ENCODE data around the gene USP44.
"Not testable (repeated sequence)": the region's sequence is repeated elsewhere in the genome, so short reads cannot be mapped to it uniquely, and the experiment has no call there.

The USP44 gene

DNA sequence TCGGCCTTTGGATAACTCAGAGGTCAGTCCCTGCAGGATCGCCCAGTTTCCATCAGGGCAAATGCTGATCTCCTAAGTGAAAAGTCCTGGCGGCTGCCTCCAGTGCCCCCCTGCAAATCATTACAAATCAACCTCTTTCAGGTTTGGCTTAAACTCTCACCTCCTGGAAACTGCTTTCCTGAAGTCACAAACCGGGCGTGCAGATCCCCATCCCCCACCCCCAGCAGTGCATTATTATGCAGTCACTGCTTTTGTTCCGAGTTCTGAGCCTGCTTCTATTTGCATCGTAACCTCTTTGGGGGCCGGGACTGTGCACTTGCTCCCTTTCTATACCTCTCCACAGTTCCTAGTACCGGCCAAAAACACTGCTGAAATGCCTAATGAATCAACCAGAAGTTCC lies at the start of gene USP44:
USP44 (minus strand) TSS at position 172 of the 400 bp plus-strand sequence. CDS start 17,220 bp downstream, outside the sequence.
- peak; percentile 27 for DNase-seq

DNA sequence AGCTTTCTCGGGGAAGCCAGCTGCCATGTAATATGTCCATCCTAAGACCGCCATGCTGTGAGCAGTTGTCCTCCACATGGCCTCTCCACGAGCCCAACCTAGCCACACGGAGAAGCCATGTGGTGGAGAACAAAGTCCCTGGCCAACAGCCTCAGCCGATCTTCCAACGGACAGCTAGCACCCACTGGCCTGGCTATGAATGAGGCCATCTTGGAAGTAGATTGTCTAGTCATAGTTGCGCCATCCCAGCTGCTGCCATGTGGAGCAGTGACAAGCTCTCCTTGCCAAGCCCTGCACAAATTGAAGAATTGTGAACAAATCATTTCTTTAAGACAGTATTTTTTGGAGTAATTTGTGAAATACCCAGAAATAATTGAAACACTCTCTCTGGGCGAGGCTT lies 49.3 kb upstream of the USP44 start:
- DNase-seq: no peak

GRCh38 chr12:95599880-95600279 lies 48.6 kb upstream of the USP44 start:
- DNase-seq: no peak

GRCh38 chr12:95594136-95594535 lies 42.9 kb upstream of the USP44 start:
- no peak for DNase-seq

DNA sequence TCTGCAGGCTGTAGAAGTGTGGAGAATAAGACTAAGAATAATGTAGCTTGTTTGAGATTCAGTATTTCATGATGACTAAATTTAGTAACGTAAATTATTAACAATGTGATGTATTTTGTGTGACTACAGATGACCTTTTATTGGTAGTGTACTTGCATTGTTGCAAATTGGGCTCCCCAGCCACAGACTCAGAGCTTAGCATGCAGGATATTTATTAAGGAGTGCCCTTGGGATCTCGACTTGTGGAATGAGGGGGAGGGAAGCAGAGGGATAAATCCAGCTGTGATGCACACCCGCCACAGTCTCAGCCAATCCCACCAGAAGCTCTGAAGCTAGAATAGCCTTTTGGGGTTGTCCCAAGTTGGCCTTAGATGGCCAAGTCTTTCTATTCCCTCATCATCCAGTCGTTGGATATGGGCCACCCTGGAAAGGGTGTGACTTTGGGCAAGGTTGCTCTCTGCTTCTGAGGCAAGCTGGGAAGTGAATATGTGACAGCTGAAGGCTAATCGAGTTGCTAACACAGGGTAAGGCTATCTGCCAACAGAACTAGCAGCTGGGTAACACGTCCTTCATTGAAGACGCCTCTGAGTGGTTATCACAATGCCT lies 42.1 kb upstream of the USP44 start:
- no peak for DNase-seq

DNA sequence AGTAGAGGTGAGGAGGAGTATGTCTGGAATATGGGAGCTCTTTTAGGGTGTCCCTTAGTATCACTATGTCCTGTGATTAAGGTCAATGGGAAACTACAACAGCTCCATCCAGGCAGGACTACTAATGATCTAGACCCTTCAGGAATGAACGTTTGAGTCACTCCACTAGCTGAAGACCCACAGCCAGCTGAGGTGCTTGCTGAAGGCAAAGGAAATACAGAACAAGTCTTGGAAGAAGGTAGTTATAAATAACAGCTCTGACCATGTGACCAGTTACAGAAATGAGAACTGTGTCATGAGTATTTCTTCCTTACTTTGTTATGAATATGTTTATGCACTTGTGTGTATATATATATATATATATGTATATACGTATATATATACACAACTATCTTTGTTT lies 40.5 kb upstream of the USP44 start:
- DNase-seq: no peak

GRCh38 chr12:95590775-95591174 lies 39.5 kb upstream of the USP44 start:
- no peak for DNase-seq

DNA sequence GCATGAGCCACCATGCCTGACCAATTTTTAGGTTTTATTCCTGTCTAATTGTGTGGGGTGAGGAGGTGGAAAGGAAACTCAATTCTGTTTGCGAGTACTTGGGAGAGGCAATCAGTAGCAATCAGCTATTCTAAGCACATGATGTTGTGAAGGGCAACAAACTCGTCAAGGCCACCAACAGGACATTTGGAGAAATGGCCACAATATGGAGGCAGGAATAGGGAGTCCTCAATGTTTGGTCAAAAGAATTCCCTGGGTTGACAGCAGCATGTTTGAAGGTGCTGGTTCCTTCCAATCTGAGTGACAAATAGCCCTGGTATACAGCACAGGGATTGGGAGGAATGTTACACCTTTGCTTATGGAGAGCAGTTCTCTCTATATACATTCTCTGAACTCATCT lies 32.7 kb upstream of the USP44 start:
- DNase-seq: no peak

DNA sequence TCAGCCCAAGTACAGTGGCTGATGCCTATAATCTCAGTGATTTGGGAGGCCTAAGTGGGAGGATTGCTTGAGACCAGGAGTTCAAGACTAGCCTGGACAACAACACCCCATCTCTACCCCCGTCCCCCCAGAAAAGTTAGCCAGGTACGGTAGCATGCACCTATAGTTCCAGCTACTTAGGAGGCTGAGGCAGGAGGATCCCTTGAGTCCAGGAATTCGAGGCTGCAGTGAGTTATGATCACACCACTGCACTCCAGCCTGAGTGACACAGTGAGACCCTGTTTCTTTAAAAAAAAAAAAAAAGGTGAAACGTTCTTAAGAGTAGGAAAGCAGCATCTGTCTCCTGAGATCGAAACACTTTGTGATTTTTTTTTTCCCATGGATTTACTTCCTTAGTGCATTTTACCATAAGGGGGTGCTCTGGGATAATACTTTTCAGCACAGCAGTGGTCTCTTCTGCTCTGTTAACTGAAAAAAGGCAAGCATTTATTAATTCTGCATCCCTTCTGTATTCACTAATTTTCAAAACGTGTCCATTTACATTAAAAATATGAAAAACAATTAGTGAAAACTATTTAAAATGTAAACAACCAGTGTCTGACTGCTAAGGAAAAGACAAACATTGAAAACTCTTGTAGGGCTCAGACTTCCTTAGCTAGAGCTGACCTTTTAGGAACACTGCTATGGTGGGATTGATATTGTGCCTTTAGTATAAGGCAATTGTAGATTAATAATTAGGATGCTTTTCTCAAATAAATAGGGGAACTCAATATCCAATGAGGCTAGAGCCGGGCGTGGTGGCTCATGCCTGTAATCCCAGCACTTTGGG lies 31.2 kb upstream of the USP44 start:
- DNase-seq: no peak

DNA sequence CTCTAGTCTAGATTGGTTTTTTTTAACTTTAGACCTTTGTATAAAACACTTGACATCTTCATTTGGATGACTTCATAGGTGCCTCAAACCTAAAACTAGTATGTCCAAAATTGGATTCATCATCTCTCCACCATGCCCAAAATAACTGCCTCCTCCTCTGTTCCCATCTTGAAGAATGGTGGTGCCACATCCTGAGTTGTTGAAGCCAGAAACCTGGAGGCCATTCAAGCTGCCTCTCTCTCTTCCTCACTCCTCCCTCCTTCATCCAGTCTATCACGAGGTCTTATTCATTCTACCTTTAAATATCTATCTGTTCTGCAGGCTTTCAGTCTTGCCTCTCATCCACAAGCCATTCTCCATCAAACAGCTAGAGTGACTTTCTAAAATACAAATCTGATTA lies 26.5 kb upstream of the USP44 start:
- no peak for DNase-seq

DNA sequence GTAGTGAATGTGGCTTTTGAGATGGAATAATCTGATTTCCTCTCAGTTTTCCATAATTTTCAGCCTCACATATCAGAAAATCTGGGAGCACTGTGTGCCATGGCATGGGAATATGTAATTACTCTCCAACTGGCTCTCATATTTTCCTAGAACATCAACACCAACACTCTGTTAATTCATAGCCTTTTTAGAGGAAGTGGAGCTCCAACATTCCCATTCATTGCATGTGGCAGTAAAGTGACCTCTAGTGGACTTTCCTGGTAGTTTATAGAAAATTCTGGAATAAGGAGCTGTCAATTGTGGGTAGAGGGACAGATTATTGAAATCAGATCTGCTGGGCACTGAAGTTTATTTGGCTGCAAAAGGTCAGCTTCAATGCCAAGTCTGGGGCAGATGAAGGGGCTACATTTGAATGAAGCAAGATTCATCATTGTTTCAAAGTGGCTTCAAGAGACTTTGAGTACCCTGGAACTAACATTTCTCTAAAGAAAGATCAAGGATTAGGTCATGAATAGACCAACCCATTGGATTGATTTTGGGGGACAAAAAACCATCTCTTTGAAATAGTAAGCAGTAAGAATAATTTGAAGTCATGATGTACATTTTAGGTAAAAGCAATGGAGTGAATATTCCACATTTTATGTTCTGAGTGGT lies 23.6 kb upstream of the USP44 start:
- no peak for DNase-seq

DNA sequence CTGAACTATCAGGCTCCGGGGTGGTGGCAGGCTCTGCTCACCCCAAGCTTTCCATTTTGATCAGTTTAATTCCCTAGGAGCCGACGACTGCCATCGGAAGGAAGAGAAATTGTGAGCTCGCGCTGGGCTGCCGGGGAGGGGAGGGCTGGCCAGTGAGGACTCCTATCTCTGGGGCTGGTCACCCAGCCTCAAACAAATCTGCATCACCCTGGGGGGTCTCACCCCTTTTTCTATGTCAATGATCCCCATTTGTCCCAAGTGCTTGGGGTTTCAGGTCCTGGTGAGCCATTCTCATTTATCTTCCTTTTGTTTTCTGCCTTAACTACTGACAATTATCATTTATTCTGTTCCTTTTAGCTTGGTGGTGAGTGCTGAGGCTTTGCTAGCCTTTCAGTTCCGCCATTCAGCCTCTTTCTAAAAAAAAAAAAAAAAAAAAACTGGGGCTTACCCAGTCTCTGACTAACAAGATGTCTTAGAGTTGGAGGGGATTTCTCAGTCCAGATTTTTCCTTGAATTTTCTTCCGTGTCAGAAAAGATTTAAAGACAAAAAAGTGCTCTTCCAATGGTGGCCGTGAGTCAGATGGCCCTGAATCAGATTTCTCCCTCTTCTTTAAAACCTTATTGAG lies 22.8 kb upstream of the USP44 start:
- DNase-seq: no peak

GRCh38 chr12:95571369-95571768 lies 20.1 kb upstream of the USP44 start:
- DNase-seq: no peak

DNA sequence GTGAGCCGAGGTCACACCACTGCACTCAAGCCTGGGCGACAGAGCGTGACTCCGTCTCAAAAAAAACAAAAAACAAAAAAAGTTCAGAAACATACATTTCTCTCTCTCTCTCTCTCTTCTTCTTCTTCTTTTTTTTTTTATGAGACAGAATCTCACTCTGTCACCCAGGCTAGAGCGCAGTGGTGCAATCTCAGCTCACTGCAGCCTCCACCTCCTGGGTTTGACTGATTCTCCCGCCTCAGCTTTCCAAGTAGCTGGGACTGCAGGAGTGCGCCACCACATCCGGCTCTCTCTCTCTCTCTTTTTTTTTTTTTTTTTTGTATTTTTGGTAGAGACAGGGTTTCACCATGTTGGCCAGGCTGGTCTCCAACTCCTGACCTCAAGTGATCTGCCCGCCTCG lies 16.8 kb upstream of the USP44 start:
- not testable (repeated sequence) for DNase-seq

- DNase-seq: no peak
These were observed 6.3 kb upstream of the USP44 start for GRCh38 chr12:95557625-95558024.

DNA sequence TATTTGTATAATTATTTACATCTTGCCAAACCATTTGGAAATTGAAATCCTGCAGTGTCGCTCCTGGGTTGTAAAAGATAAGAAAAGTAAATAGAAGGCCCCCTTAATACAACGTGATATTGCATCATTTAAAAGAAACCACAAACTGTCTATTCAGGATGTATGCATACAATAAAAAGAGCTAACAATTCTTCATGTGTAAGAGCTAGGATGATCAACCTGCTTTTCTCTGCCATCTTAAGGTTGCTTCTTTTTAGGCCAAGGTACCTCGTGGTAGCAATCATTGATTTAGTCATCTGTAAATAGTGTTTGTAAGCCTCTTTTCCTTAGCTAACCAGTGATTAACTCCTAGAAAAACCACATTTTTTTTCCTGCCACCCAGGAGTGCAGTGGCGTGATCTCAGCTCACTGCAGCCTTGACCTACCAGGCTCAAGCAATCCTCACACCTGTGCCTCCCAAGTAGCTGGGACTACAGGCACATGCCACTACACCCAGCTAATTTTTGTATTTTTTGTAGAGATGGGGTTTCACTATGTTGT lies 3.3 kb upstream of the USP44 start:
- no peak for DNase-seq

GRCh38 chr12:95553197-95553943 lies 2.1 kb upstream of the USP44 start:
- no peak for DNase-seq

GRCh38 chr12:95551913-95552516 lies 739 bp upstream of the USP44 start:
- DNase-seq: no peak

- no peak for DNase-seq
These were observed 1.7 kb downstream of the USP44 start for GRCh38 chr12:95549392-95550084.

DNA sequence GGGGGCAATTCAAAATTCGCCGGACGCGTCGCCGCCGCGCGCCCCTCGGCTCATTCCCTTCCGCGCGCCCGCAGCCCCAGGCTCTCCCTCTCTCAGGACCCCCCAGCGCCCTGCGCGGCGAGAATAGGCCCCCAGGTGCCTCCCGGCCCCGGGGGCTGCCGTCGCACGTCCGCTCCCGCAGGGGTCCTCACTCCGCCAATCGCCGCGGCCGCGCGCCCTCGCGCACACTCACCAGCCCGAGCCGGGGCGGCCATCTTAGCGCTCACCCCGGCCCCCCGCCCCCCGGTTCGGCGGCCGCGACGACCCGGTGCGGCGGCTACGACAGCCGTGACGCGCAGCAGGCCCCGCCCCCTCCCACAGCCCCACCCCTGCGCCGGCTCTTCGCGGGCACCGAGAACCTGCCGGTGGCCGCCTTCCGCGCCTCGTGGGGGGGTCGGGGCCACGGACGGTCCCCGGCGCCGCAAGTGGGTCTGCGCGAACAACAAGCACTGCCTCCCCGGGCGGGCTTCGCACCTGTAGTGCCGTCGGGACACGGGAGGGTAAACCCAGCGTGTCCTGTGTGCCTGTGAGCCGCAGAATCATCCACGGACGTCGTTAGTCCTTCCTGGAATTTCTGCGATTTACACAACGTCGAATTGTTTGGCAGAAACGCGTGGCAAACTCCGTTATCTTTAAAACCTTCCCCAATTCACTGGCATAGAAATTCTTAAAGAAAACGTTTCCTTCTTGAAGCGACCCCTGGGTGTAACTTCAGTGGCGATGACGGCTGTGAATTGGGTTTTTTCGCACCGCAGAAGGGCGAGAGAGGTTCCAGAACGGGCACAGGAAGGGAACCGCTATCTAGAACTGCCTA lies 2.5 kb downstream of the USP44 start:
- DNase-seq: peak; percentile 76
